ENCODE results near the gene IL32. TPM values are rescaled to one million over a fixed set of nuclear protein-coding genes. Genes with fewer than 3 reads are reported as not detected.

IL32 gene
- total RNA-seq, 1 donor from 2014 or later: 1.1 TPM

GRCh38 chr16:3027983-3028715 lies 37.3 kb upstream of the IL32 start:
- DNase-seq: peak; percentile 77

- no peak for DNase-seq
Observed at GRCh38 chr16:3028716-3029319, 36.6 kb upstream of the IL32 start.

GRCh38 chr16:3029491-3030221 lies 35.8 kb upstream of the IL32 start:
- DNase-seq: no peak

- DNase-seq: no peak
Observed at GRCh38 chr16:3030222-3031212, 34.9 kb upstream of the IL32 start.

- DNase-seq: no peak
Observed at GRCh38 chr16:3032624-3033023, 32.8 kb upstream of the IL32 start.

- DNase-seq: no peak
Observed at GRCh38 chr16:3035289-3035971, 30.0 kb upstream of the IL32 start.

- DNase-seq: no peak
Observed at GRCh38 chr16:3035972-3036725, 29.3 kb upstream of the IL32 start.

- DNase-seq: no peak
Observed at GRCh38 chr16:3036726-3037315, 28.6 kb upstream of the IL32 start, which contains the start of gene BICDL2. TSS of gene BICDL2 (minus strand) at chr16:3036944. CDS start at chr16:3035496, 1,448 bp downstream.

- DNase-seq: no peak
Observed at GRCh38 chr16:3038256-3038655, 27.2 kb upstream of the IL32 start.

GRCh38 chr16:3038896-3039295 lies 26.5 kb upstream of the IL32 start:
- DNase-seq: no peak

- DNase-seq: no peak
Observed at GRCh38 chr16:3042376-3042775, 23.1 kb upstream of the IL32 start.

- DNase-seq: no peak
Observed at GRCh38 chr16:3044708-3045107, 20.7 kb upstream of the IL32 start.

GRCh38 chr16:3045758-3046640 lies 19.4 kb upstream of the IL32 start, which contains the start of gene MMP25:
TSS of gene MMP25 (plus strand) at chr16:3046561. CDS start at chr16:3046918, 357 bp downstream.
- DNase-seq: no peak

- no peak for DNase-seq
Observed at GRCh38 chr16:3046641-3047386, 18.6 kb upstream of the IL32 start.

- no peak for DNase-seq
Observed at GRCh38 chr16:3047387-3047720, 18.1 kb upstream of the IL32 start.

GRCh38 chr16:3049921-3050481 lies 15.4 kb upstream of the IL32 start:
- no peak for DNase-seq

- no peak for DNase-seq
Observed at GRCh38 chr16:3050487-3050886, 15.0 kb upstream of the IL32 start.

GRCh38 chr16:3051009-3051408 lies 14.4 kb upstream of the IL32 start:
- no peak for DNase-seq
